ENCODE results near the gene SMPDL3A.

Gene SMPDL3A

DNA sequence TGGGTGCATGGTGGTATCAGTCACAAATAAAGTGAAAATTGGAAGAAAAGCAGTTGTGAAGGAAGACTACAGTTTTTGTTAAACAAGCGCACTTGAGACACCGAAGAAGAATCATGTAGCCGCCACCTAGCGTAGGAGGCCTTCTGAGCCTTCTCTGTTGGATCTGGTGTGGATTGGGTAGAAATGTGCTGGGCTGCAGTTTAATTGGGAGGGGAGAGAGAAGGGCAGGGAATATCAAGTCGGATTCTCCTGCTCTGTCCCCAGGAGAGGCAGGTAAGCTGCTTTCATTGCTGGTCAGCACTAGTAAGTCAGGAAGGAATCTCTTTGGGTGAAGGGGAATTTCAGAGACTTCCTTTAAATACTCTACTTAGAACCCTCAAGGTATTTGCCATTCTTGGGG lies 10.8 kb upstream of the SMPDL3A start:
- no peak for DNase-seq

GRCh38 chr6:122778985-122779661 lies 9.9 kb upstream of the SMPDL3A start:
- DNase-seq = no peak

GRCh38 chr6:122779667-122780066 lies 9.4 kb upstream of the SMPDL3A start, which contains the start of gene FABP7:
Gene FABP7 (plus strand): TSS chr6:122779716. CDS start chr6:122779795, 79 bp downstream.
- DNase-seq = no peak

GRCh38 chr6:122780114-122780513 lies 8.9 kb upstream of the SMPDL3A start:
- no peak for DNase-seq

DNA sequence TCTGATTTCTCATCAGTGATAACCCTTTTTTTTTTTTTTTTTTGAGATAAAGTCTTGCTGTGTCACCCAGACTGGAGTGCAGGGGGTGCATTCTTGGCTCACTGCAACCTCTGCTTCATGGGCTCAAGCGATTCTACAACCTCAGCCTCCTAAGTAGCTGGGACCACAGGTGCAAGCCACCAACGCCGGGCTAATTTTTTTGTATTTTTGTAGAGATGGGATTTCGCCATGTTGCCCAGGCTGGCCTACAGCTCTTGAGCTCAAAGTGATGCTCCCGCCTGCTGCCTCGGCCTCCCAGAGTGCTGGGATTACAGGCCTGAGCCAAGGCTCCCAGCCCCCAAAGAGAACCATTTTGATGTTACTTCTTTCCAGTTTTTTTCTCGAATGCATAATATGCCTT lies 7.3 kb upstream of the SMPDL3A start:
- DNase-seq = no peak

DNA sequence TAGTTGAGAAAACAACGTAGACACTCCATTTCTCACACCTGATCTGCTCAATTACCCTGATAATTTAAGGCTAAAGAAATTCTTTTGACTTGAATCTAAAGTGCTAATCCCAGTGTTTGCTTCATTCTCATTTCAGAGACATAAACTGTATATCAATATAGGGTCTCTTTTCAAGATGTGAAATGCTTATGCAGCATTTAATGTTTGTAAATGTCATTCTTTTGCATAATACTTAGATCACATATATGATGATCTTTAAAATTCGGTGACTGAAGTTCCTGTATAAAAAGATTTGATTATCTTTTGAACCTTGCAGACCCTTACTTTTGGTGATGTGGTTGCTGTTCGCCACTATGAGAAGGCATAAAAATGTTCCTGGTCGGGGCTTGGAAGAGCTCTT lies 5.7 kb upstream of the SMPDL3A start:
- no peak for DNase-seq

GRCh38 chr6:122785891-122786290 lies 3.2 kb upstream of the SMPDL3A start:
- no peak for DNase-seq

DNA sequence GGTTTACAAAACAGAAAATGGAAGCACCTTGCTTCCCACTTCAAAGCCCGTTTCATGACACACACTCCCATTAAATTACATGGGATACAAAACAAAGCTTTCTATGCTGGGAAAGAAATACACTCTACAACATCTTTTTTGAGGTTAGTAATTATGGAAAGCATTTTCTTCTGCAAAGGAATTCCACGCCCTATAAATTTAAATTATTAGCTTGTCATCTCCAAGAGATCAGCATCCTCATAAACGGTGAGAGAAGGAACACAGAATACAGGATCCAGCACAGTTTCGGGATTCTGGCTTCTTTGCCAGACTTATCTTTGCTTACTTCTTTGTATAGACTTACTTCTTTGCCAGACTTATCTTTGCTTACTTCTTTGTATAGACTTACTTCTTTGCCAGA lies 1.3 kb upstream of the SMPDL3A start:
- DNase-seq = no peak

GRCh38 chr6:122788208-122788607 lies 850 bp upstream of the SMPDL3A start:
- DNase-seq = no peak

DNA sequence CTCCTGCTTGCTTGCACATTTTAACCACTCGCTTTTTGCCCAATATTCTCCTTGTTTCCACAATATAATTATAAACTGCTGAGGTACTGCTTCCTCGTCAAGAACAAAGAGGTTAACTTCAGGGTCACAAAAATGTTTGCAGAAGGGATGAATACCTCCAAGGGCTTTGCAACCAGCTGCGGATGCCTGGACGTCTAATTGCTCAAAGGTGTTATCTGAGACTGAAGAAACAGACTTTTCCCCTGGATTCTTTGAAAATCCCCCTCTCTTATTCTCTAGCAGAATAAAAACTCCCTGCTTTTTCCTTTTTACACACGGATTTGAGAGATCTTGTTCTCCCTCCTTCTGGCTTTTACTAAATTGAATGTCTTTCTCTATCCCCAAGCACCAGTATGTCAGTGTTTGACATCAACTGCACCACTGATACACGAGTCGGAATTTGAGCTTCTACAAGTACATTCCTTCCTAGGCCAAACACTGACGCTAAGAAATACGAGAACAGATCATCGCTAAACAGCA lies 336 bp upstream of the SMPDL3A start:
- no peak for DNase-seq

DNA sequence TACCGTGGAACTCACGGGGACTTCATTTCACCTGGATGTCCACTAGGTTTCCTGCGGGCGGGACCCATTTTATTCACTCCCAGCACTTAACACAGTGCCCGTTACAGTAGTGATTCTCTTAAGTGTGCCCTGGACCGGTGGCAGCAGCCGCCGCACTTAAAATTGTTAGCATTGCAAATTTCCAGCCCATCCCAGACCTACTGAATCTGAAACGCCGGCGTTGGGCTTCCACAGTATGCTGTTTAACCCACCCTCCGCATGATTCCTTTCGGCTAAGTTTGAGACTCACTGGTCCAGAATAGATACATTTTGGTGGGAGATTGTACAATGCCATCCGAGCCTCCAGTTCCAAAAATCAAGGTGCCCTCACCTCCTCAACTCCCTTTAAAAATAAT lies 967 bp downstream of the SMPDL3A start:
- no peak for DNase-seq

- no peak for DNase-seq
These were observed 1.6 kb downstream of the SMPDL3A start for GRCh38 chr6:122790423-122791309.

DNA sequence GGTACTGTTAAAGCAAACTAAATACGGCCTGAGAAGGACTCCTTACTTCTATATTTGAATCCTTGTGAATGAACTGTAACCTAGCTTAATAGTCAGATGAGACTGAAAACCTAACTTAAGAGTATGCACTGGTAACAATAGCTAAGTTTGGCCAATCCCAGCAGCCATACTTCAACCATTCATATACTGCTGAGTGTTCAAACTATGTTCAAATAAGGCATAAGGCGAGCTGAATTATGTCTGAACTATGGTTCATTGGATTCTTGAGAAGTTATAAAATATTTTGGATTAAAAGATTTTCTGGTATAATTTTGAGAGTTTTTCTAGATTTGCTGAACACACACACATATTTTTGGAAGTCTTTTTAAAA lies 2.2 kb downstream of the SMPDL3A start:
- DNase-seq = no peak

DNA sequence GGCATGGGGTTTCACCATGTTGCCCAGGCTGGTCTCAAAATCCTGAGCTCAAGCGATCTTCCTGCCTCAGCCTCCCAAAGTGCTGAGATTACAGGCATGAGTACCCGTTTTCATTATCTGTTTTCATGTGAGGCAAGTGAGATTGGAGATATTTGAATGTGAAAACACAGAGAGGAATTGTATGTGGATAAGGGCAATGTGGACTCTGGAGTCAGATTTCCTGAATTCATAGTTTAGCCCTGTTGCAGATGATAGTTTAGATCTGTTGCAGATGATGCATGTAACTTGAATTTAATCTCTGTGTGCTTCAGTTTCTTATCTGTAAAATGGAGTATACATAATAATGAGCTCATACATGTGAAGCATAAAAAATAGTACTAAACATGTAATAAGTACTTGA lies 3.7 kb downstream of the SMPDL3A start:
- DNase-seq = no peak

DNA sequence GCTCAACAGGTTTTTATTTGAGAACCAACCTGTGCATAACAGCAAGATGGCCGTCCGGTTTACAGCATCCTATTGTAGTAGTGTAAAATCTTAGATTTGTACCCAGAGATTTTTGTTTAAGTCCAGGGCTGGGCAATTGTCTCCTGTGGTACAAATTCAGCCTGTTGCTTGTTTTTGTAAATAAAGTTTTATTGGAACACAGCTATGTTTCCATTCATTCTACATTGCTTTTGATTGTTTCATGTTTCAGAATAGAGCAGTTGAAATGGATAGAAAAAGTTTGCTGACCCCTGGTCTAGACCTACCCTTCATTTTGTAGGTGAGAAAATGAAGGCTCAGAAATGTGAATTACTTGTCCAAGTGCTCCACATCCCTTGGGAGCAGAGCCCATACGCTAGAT lies 8.5 kb downstream of the SMPDL3A start:
- DNase-seq = no peak

DNA sequence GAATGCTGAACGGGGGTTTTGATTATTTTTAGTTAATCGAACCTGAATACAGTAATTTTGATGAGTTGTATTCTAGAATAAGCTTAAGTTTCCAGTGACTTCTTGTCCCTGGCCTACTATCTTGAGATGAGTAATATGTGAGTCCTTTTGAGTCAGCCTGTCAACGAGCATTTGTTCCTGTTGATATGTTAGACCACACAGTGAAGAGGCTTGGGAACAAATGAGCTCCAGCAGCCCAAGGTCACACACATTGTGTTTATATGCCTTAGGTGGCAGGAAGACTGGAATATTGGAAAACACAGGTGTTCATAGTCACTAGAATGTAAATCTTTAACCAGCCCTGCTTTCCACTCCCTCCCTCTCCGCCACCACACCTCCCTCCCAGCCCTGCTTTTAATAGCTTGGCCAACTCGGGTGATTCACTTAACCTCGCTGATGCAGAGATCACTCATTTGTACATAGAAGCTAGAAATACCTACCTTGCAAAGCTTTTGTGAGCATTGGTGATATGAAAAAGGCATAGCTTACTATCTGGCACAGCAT lies 9.1 kb downstream of the SMPDL3A start:
- no peak for DNase-seq

GRCh38 chr6:122799140-122799745 lies 10.2 kb downstream of the SMPDL3A start:
- DNase-seq = no peak

- DNase-seq = no peak
These were observed 11.0 kb downstream of the SMPDL3A start for GRCh38 chr6:122799916-122800686.

- no peak for DNase-seq
These were observed 11.8 kb downstream of the SMPDL3A start for GRCh38 chr6:122800906-122801305.

DNA sequence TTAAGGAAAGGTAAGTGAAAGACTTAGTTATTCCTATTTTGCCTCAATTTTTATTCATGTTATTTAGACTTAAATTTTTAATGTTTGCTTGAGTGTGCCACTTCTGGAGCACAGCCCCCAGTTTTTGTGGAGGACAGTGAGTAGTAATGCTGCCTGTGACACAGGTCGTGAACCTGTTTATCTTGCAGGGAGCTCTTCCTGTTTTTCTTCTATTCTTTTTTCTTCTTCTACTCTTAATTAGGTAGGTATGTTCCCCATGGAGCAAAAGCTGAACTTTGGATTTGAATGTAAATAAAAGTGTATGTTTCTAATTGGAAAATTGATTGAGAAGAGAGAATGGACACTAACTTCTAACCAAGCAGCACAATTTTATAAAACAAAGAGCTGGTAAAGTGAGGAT lies 12.3 kb downstream of the SMPDL3A start:
- no peak for DNase-seq

DNA sequence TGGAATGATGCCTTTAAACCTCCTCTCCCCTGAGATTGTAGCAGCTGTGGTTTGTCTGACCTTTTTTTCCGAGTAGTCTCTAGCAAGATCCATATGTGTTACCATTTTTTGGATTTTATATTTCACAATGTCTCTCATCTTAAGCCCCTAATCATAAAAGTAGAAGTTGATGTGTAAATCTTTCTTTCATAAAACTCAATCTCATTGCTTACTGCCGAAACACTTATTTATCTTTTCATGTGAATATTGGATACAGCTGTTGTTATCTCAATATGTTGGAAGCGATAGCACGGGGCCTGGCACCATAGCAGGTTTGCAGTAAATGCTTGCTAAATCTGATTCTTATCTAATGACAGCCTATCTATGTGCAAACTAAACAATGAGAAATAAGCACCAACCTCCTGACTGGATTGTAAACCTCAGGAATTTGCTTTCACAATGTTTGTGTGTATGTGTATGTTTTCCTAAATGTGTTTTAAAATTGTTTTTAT lies 14.2 kb downstream of the SMPDL3A start:
- DNase-seq = no peak

- DNase-seq = no peak
These were observed 16.0 kb downstream of the SMPDL3A start for GRCh38 chr6:122804962-122805485.
